Measurements from ENCODE around the gene CELF3.
"Not testable (repeated sequence)": the region's sequence is repeated elsewhere in the genome, so short reads cannot be mapped to it uniquely, and the experiment has no call there.

Gene CELF3

GRCh38 chr1:151737026-151737425 lies 20.4 kb upstream of the CELF3 start:
- Histone ChIP-seq H3K9ac (ENCODE audit: low read length) (no peak overlapping the region), H3K27ac (ENCODE audit: low read depth, low read length) (no peak overlapping the region), H3K27me3 (ENCODE audit: control insufficient read depth, insufficient read depth, low read length) (no peaks in the 10 kb centered on the region; the same call in 1 of the 2 replicates), H3K4me3 (ENCODE audit: low read depth, low read length) (no peak overlapping the region), H3K9me3 (ENCODE audit: control insufficient read depth, insufficient read depth, low read depth, low read length) (peaks cover 16% of the 10 kb centered on the region), H3K36me3 (ENCODE audit: control insufficient read depth, insufficient read depth, low read length) (no peaks in the 10 kb centered on the region), H3K4me1 (ENCODE audit: control insufficient read depth, insufficient read depth, low read length) (no peaks in the 10 kb centered on the region)

DNA sequence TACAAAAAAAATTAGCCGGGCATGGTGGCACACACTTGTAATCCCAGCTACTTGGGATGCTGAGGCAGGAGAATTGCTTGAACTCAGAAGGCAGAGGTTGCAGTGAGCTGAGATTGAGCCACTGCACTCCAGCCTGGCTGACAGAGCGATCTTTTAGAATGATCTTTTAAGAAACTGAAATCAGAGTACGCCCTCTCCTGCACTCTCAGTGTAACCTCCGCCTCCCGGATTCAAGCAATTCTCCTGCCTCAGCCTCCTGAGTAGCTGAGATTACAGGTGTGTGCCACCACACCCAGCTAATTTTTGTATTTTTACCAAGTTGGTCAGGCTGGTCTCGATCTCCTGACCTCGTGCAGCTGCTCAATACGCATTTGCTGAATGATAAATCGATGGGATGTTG lies 17.4 kb upstream of the CELF3 start:
- not testable (repeated sequence) for H3K9ac ChIP-seq (ENCODE audit: low read length); H3K4me1 ChIP-seq (ENCODE audit: control insufficient read depth, insufficient read depth, low read length); H3K4me3 ChIP-seq (ENCODE audit: low read depth, low read length); H3K27ac ChIP-seq (ENCODE audit: low read depth, low read length); H3K36me3 ChIP-seq (ENCODE audit: control insufficient read depth, insufficient read depth, low read length); H3K27me3 ChIP-seq (ENCODE audit: control insufficient read depth, insufficient read depth, low read length)
- peaks cover 16% of the 10 kb centered on the region for H3K9me3 ChIP-seq (ENCODE audit: control insufficient read depth, insufficient read depth, low read depth, low read length)

- no peak overlapping the region for H3K4me3 ChIP-seq (ENCODE audit: low read depth, low read length)
- no peak overlapping the region for H3K9ac ChIP-seq (ENCODE audit: low read length)
- H3K27me3 ChIP-seq (ENCODE audit: control insufficient read depth, insufficient read depth, low read length), result 0 out of 2 replicates have a peak, but pooled peaks cover under 1% of the 10 kb centered on the region
- peaks cover 12% of the 10 kb centered on the region for H3K9me3 ChIP-seq (ENCODE audit: control insufficient read depth, insufficient read depth, low read depth, low read length)
- H3K27ac ChIP-seq (ENCODE audit: low read depth, low read length), result no peak overlapping the region
- H3K4me1 ChIP-seq (ENCODE audit: control insufficient read depth, insufficient read depth, low read length), result peaks cover 10% of the 10 kb centered on the region
- H3K36me3 ChIP-seq (ENCODE audit: control insufficient read depth, insufficient read depth, low read length), result no peaks in the 10 kb centered on the region
Measured at GRCh38 chr1:151733126-151733525, 16.5 kb upstream of the CELF3 start.

- Histone ChIP-seq H3K4me3 (ENCODE audit: low read depth, low read length) (no peak overlapping the region), H3K4me1 (ENCODE audit: control insufficient read depth, insufficient read depth, low read length) (peaks cover 13% of the 10 kb centered on the region), H3K27ac (ENCODE audit: low read depth, low read length) (no peak overlapping the region), H3K36me3 (ENCODE audit: control insufficient read depth, insufficient read depth, low read length) (no peaks in the 10 kb centered on the region), H3K9me3 (ENCODE audit: control insufficient read depth, insufficient read depth, low read depth, low read length) (no peaks in the 10 kb centered on the region), H3K9ac (ENCODE audit: low read length) (no peak overlapping the region), H3K27me3 (ENCODE audit: control insufficient read depth, insufficient read depth, low read length) (peaks cover 17% of the 10 kb centered on the region; the same call in 1 of the 2 replicates)
Measured at GRCh38 chr1:151729966-151730291, 13.3 kb upstream of the CELF3 start.

DNA sequence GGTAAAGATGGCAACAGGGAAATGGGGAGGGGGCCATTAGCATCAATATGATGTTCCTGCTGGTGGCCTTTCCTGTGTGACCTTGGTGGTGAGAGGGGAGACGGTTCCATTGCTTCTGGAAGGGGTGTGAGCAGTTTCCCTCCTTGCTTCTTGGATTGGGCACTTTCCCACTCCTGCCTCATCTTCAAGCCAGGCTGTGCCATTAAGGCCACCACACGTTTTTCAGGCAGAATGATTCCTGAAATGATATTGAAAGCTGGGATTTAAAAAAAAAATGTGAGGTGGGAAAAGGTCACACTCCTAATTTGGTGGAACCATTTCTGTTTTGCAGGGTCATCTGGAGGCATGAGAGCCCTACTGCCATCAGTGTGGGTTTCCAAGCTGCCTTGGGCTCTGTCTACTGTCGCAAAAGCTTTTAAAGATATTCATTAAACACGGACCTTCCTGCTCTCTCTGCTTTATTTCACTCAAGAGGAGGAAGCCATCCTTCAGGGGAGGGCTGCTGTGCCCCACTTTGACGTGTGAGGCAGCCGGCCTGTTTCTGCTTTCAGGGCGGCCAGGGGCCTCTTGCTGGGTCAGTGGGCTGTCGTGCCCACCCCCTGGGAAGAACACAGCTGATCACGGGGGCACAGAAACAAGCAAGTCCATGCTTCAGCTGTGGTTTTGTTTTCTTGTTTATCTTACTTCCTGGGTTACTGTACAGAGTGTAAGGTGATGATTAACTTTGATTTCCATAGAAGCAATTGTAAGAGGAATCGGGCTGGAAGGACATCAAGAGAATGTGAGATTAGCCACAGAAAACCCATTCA lies 12.8 kb upstream of the CELF3 start:
- no peak overlapping the region for H3K27ac ChIP-seq (ENCODE audit: low read depth, low read length)

GRCh38 chr1:151728151-151729054 lies 11.8 kb upstream of the CELF3 start:
- Histone ChIP-seq H3K27ac (ENCODE audit: low read depth, low read length) (no peak overlapping the region), H3K4me1 (ENCODE audit: control insufficient read depth, insufficient read depth, low read length) (peaks cover 20% of the 10 kb centered on the region), H3K36me3 (ENCODE audit: control insufficient read depth, insufficient read depth, low read length) (no peaks in the 10 kb centered on the region), H3K9me3 (ENCODE audit: control insufficient read depth, insufficient read depth, low read depth, low read length) (no peaks in the 10 kb centered on the region), H3K9ac (ENCODE audit: low read length) (no peak overlapping the region), H3K4me3 (ENCODE audit: low read depth, low read length) (0 out of 2 replicates have a peak overlapping the region, but pooled peaks have one; percentile 18), H3K27me3 (ENCODE audit: control insufficient read depth, insufficient read depth, low read length) (peaks cover 29% of the 10 kb centered on the region; the same call in 1 of the 2 replicates)

More for the DNA sequence above, 12.8 kb upstream of the CELF3 start:
- Histone ChIP-seq H3K9ac (ENCODE audit: low read length) (no peak overlapping the region), H3K36me3 (ENCODE audit: control insufficient read depth, insufficient read depth, low read length) (no peaks in the 10 kb centered on the region), H3K27me3 (ENCODE audit: control insufficient read depth, insufficient read depth, low read length) (peaks cover 19% of the 10 kb centered on the region; the same call in 1 of the 2 replicates), H3K4me3 (ENCODE audit: low read depth, low read length) (no peak overlapping the region), H3K4me1 (ENCODE audit: control insufficient read depth, insufficient read depth, low read length) (peaks cover 13% of the 10 kb centered on the region), H3K9me3 (ENCODE audit: control insufficient read depth, insufficient read depth, low read depth, low read length) (no peaks in the 10 kb centered on the region)

DNA sequence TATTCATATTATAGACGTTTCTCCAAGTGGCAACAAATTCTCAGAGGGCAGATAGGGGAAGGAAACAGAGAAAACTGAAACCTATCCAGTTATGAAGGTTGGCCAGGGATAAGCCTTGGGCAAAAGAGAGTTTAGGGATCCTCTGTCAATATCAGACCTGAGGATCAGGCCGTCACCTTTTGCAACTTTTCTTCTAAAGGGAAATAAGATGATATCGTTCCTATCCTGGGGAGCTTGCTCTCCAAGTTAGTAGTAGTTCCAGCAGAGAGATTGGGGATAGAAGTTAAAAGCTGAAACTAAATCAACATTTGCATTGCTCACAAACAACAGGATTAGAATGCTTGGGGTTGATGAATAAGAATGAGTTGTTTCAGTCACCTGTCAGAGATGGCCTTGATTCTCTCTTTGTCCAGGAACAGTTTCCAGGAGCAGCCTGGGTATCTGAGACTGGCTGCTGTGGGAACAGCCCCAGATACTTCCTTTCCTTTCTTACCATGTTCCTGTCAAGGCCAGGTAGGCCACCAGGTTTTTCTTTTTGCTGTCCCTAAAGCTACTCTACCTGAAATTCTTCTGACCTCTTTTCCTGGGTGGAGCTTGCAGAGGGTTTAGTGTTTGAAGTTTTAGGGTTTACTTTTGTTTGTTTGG lies 7.2 kb upstream of the CELF3 start:
- Histone ChIP-seq H3K9me3 (ENCODE audit: control insufficient read depth, insufficient read depth, low read depth, low read length) (no peaks in the 10 kb centered on the region), H3K27ac (ENCODE audit: low read depth, low read length) (no peak overlapping the region), H3K27me3 (ENCODE audit: control insufficient read depth, insufficient read depth, low read length) (peaks cover 73% of the 10 kb centered on the region), H3K4me3 (ENCODE audit: low read depth, low read length) (no peak overlapping the region), H3K4me1 (ENCODE audit: control insufficient read depth, insufficient read depth, low read length) (peaks cover 20% of the 10 kb centered on the region), H3K9ac (ENCODE audit: low read length) (no peak overlapping the region), H3K36me3 (ENCODE audit: control insufficient read depth, insufficient read depth, low read length) (no peaks in the 10 kb centered on the region)

GRCh38 chr1:151721788-151722510 lies 5.3 kb upstream of the CELF3 start:
- Histone ChIP-seq H3K4me1 (ENCODE audit: control insufficient read depth, insufficient read depth, low read length) (peaks cover 13% of the 10 kb centered on the region), H3K9ac (ENCODE audit: low read length) (no peak overlapping the region), H3K9me3 (ENCODE audit: control insufficient read depth, insufficient read depth, low read depth, low read length) (no peaks in the 10 kb centered on the region), H3K27ac (ENCODE audit: low read depth, low read length) (no peak overlapping the region), H3K27me3 (ENCODE audit: control insufficient read depth, insufficient read depth, low read length) (peaks cover 79% of the 10 kb centered on the region), H3K36me3 (ENCODE audit: control insufficient read depth, insufficient read depth, low read length) (no peaks in the 10 kb centered on the region), H3K4me3 (ENCODE audit: low read depth, low read length) (peak overlapping the region; percentile 67)

- no peak within 1 kb of the TSS for H3K27ac ChIP-seq (ENCODE audit: low read depth, low read length)
- peak within 1 kb of the TSS; percentile 67 for H3K4me3 ChIP-seq (ENCODE audit: low read depth, low read length)
- no peak within 1 kb of the TSS for H3K9ac ChIP-seq (ENCODE audit: low read length)
- H3K4me1 ChIP-seq (ENCODE audit: control insufficient read depth, insufficient read depth, low read length), result peaks cover 13% of the 10 kb centered on the region
- H3K27me3 ChIP-seq (ENCODE audit: control insufficient read depth, insufficient read depth, low read length), result peaks cover 74% of the 10 kb centered on the region
- no peaks in the 10 kb centered on the region for H3K36me3 ChIP-seq (ENCODE audit: control insufficient read depth, insufficient read depth, low read length)
- H3K9me3 ChIP-seq (ENCODE audit: control insufficient read depth, insufficient read depth, low read depth, low read length), result no peaks in the 10 kb centered on the region
Measured at GRCh38 chr1:151720974-151721787, 4.6 kb upstream of the CELF3 start, which contains the start of gene RIIAD1. RIIAD1 (plus strand) TSS chr1:151721522; CDS start chr1:151721537, 15 bp downstream.

- no peaks in the 10 kb centered on the region for H3K36me3 ChIP-seq (ENCODE audit: control insufficient read depth, insufficient read depth, low read length)
- no peak overlapping the region for H3K27ac ChIP-seq (ENCODE audit: low read depth, low read length)
- H3K4me1 ChIP-seq (ENCODE audit: control insufficient read depth, insufficient read depth, low read length), result peaks cover 13% of the 10 kb centered on the region
- H3K9ac ChIP-seq (ENCODE audit: low read length), result no peak overlapping the region
- peak overlapping the region; percentile 32; the same call in 1 of the 2 replicates for H3K4me3 ChIP-seq (ENCODE audit: low read depth, low read length)
- H3K9me3 ChIP-seq (ENCODE audit: control insufficient read depth, insufficient read depth, low read depth, low read length), result no peaks in the 10 kb centered on the region
- peaks cover 74% of the 10 kb centered on the region for H3K27me3 ChIP-seq (ENCODE audit: control insufficient read depth, insufficient read depth, low read length)
Measured at GRCh38 chr1:151720554-151720953, 4.0 kb upstream of the CELF3 start.

All from HUES6 (cell line).